ENCODE data around the gene LRRC1. TPM values are rescaled to one million over a fixed set of nuclear protein-coding genes. Genes with fewer than 3 reads are reported as not detected.
A peak's percentile ranks its signal among the peaks of the same experiment; 100 is the strongest.

Gene LRRC1
- total and polyA plus RNA-seq, 2 of the 13 experiments (the other 11 are each of a cell fraction or from before 2014, with no cell fraction given): 15.6 to 27.7 TPM

- TF ChIP-seq FOXJ3 (CRISPR knock-in tag; IDR thresholded peaks at IDR 0.05; ENCODE audit: borderline replicate concordance) (no peak), ZNF317 (CRISPR knock-in tag; IDR thresholded peaks at IDR 0.05) (no peak), ZNF263 (CRISPR knock-in tag; IDR thresholded peaks at IDR 0.05) (no peak), CENPBD1 (CRISPR knock-in tag; IDR thresholded peaks at IDR 0.05; ENCODE audit: borderline replicate concordance, low read depth) (no peak), HOXD1 (CRISPR knock-in tag; IDR thresholded peaks at IDR 0.05) (no peak), ZNF773 (CRISPR knock-in tag; IDR thresholded peaks at IDR 0.05; ENCODE audit: borderline replicate concordance) (no peak), ATM (IDR thresholded peaks at IDR 0.05; ENCODE audit: borderline replicate concordance) (no peak), ZSCAN5A (CRISPR knock-in tag; IDR thresholded peaks at IDR 0.05; ENCODE audit: borderline replicate concordance) (0 out of 2 replicates have a peak, but pooled peaks have one; percentile 31), CTCF (CRISPR knock-in tag; IDR thresholded peaks at IDR 0.05) (peak; percentile 98), YEATS2 (CRISPR knock-in tag; IDR thresholded peaks at IDR 0.05; ENCODE audit: borderline replicate concordance) (no peak; the same call in 1 of the 2 replicates), ZBTB39 (CRISPR knock-in tag; IDR thresholded peaks at IDR 0.05) (no peak), FOXC1 (CRISPR knock-in tag; IDR thresholded peaks at IDR 0.05; ENCODE audit: borderline replicate concordance) (peak; percentile 71; the same call in 1 of the 2 replicates), ZBTB7A (CRISPR knock-in tag; IDR thresholded peaks at IDR 0.05) (no peak), NFKB2 (CRISPR knock-in tag; IDR thresholded peaks at IDR 0.05; ENCODE audit: borderline replicate concordance) (peak; percentile 27; the same call in 1 of the 2 replicates), SOX6 (IDR thresholded peaks at IDR 0.05) (no peak), SOX6 (CRISPR knock-in tag; IDR thresholded peaks at IDR 0.05) (peak; percentile 36; the same call in 1 of the 2 replicates), ERF (CRISPR knock-in tag; IDR thresholded peaks at IDR 0.05) (peak; percentile 50; the same call in 1 of the 2 replicates), ZSCAN21 (CRISPR knock-in tag; IDR thresholded peaks at IDR 0.05; ENCODE audit: borderline replicate concordance) (no peak), ZNF281 (CRISPR knock-in tag; IDR thresholded peaks at IDR 0.05; ENCODE audit: borderline replicate concordance) (no peak), MTERF4 (CRISPR knock-in tag; IDR thresholded peaks at IDR 0.05) (peak; percentile 36; the same call in 1 of the 2 replicates)
Observed at GRCh38 chr6:53956068-53956711, 161.4 kb downstream of the LRRC1 start (continued).

Measured in HepG2 (cell line).